ENCODE results near the gene IGFBP4.

The IGFBP4 gene

GRCh38 chr17:40493697-40494096, 50.4 kb downstream of the IGFBP4 start:
- no peak for DNase-seq

GRCh38 chr17:40495140-40495539, 51.9 kb downstream of the IGFBP4 start:
- no peak for DNase-seq

DNA sequence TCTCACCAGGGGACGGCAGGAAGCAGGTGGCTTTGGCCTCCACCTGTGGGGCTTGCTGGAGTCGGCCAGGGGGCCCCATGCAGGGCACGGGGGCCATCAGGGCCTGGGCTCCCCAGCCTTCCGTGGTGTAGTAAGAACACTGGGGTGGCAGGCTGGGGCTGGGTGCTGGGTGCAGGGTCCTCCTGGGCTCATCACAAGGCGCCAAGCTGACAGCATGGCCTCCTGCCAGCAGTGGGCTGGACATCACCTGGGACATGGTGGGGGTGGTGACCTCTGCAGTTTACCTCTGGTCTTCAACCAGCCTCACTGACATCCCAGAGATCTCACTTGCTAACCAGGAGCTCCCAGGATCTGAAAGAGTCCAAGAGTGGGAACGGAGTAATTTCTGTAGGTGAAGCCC, 52.9 kb downstream of the IGFBP4 start:
- no peak for DNase-seq

- DNase-seq: no peak
These were observed 53.6 kb downstream of the IGFBP4 start for GRCh38 chr17:40496634-40497420.

- DNase-seq: no peak
These were observed 54.4 kb downstream of the IGFBP4 start for GRCh38 chr17:40497695-40498094.

DNA sequence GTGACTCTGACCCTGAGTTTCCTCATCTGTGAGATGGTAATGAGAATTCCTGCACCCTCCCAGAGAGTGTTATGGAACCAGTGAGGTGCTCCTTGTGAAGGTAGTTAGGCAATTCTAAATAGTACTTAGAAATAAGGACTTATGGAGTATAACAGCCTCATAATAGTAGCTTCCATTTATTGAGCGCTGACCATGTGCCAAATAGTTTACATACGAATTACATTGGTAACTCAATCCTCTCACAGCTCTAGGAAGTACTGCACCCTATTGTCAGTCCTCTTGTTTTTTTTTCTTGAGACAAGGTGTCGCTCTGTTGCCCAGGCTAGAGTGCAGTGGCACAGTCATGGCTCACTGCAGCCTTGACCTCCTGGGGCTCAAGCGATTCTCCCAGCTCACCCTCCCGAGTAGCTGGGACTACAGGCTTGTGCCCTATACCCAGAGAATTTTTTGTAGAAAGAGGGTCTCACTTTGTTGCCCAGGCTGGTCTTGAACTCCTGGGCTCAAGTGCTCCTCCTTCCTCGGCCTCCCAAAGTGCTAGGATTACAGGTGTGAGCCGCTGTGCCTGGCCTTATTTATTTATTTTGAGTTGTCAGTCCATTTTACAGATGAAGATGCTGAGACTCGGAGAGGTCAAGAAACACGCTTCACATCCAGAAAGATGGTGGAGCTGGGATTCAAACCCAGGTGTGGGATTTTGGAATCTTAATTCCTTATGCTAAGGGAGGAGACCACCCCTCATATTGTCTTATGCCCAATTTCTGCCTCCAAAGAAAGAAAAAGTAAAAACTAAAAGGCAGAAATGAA, 55.2 kb downstream of the IGFBP4 start:
- DNase-seq: no peak

DNA sequence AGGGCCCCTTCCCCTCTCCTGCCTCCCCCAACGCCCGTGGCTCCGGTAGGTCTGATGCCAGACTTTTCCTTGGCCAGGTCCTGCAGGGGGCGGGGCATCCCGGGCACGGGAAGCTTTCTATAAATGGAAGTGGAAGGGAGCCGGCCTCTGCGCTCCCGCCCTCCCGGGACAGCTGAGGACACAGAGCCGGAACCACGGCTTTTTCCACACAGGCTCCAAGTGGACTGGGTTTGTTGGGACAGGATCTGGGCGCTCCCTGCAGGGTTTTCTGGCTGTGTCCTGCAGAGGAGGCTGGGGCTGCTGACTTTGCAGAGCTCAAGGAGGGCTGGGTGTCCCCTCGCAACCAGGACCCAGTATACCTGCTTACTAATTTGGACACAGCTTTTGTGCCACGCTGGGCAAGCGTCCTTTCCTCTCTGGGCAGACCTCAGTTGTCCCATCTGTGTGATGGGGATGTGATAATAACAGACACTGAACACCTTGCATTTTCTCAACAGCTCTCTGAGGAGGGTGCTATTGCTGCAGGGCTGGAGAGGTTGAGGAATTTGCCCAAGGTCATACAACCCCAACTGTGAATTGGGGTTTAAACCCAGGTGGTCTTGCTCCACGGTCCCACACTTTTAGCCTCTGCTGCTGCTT, 56.4 kb downstream of the IGFBP4 start:
- DNase-seq: no peak

DNA sequence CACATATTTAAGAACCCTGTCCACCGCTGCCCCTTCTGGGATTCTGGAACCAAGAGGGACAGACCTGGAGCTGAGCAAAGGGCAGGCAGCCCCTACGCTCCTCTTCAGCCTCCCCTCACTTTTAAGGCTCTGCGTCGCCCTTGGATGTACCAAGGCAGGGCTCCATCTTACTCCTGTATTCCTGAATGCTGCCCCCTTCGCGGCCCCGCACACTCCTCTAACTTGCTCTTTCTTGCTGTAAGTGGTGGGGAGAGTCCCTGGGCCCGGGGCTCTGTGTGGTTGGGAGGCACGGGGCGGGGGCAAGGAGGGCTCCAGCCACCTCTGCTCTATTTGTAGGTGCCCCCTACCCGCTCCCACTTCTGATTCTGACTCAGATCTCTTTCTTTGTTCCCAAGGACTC, 56.9 kb downstream of the IGFBP4 start:
- DNase-seq: no peak

DNA sequence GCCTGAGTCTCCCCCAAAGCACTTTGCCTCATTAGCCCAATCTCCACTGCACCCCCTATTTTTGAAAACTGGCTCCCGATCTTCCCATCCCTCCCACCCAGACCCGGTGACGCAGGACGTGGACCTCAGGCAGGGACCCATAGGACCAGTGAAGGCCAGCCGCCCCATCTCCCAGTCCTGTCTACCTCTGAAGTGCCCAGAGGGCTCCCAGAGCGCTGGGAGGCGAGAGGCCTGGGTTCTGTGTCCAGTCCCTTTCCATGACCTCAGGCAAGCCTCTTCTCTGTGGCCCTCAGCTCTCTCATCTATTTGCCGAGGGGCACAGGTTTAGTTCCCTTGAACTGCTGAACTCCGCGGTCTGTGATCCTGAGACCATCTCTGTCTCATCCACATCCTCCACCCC, 57.5 kb downstream of the IGFBP4 start:
- DNase-seq: no peak

- no peak for DNase-seq
These were observed 58.3 kb downstream of the IGFBP4 start, which contains the start of gene TNS4 for GRCh38 chr17:40501499-40501911. Gene TNS4 (minus strand): TSS chr17:40501623. CDS start chr17:40496425, 5,198 bp downstream.

DNA sequence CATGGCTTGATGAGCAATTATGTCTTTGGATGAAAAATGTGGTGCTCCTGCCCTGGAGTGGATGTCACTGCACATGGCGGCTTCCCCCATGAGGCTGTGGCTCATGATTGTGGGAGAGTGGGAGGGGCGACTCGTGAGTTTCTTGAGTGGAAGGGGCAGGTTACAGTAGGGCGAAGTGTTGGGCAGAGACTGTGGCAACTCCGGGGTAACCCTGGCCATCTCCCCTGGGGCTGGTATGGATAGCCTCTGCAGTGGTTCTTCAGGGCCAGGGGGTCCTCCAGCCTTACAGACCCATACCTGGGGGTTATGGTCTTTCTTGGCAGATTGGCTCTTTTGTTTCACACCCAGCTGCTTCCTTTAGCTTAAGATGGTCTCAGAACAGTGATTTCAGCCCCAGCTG, 59.5 kb downstream of the IGFBP4 start:
- no peak for DNase-seq

DNA sequence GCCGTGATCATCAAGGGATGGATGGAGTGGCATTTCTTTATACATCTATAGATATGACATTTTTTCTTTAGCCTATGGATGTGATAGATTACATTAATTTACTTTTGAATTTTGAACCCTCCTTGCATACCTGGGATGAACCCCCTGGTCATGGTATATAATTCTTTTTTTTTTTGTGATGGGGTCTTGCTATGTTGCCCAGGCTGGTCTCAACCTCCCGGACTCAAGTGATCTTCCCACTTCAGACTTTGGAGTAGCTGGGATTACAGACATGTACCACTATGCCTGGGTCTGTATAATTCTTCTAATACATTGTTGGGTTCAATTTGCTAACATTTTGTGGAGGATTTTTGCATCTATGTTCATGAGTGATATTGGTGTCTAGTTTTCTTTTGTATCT, 59.9 kb downstream of the IGFBP4 start:
- no peak for DNase-seq

DNA sequence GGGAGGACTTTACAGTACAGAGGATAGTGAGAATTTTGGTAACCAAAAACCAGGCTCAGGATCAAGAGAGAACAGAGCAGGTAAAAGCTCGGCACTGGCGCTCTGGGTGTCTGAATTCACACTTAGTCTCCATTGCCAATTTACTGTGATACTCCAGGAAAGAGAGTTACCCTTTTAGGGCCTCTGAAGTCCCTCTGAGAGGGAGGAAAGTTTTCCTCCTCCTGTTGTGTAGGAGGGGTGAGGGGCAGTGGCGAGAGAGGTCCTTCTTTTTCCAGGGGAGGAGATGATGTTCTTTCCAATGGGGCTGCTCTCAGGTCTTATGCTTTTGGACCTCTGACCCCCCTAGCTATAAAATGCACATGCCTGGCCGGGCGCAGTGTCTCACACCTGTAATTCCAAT, 63.5 kb downstream of the IGFBP4 start:
- no peak for DNase-seq

Measured in activated CD4-positive, alpha-beta T cell treated with anti-CD3 and anti-CD28 coated beads for 48 hours (primary cell).